Measurements from ENCODE around the gene IFNK.

Gene IFNK

DNA sequence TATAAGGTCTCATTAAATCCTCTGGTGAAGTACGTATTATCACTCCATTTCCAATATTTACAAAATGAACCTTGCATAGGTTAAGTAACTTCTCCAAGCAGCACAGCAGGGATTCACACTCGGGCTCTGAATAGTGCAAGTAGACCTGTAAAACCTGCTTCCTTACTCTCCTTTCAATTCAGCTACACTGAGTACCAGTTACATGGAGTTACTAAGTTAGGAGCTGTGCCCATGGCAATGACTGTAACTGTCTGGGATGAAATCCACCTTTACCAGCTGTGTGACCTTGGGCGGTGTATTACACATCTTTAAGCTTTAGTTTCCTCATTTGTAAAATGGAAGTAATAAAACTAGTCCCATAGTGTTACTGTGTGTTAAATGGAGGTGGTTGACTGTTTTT, 21.4 kb downstream of the IFNK start:
- in situ Hi-C loops (cut with HindIII; ENCODE audit: low pct_ligation_motif_present, low sequenced_read_pairs), result no loop called here
- Histone ChIP-seq H3K27ac (no peak overlapping the region), H3K36me3 (replicated peaks) (no peaks in the 10 kb centered on the region), H3K4me3 (ENCODE audit: low read depth, low read length) (no peak overlapping the region), H3K27me3 (replicated peaks) (no peaks in the 10 kb centered on the region)
- no peak for DNase-seq
- TF ChIP-seq, protein P1, sequence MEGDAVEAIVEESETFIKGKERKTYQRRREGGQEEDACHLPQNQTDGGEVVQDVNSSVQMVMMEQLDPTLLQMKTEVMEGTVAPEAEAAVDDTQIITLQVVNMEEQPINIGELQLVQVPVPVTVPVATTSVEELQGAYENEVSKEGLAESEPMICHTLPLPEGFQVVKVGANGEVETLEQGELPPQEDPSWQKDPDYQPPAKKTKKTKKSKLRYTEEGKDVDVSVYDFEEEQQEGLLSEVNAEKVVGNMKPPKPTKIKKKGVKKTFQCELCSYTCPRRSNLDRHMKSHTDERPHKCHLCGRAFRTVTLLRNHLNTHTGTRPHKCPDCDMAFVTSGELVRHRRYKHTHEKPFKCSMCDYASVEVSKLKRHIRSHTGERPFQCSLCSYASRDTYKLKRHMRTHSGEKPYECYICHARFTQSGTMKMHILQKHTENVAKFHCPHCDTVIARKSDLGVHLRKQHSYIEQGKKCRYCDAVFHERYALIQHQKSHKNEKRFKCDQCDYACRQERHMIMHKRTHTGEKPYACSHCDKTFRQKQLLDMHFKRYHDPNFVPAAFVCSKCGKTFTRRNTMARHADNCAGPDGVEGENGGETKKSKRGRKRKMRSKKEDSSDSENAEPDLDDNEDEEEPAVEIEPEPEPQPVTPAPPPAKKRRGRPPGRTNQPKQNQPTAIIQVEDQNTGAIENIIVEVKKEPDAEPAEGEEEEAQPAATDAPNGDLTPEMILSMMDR (IDR thresholded peaks at IDR 0.05; ENCODE audit: low read depth, low read length, missing control alignments), result no peak

DNA sequence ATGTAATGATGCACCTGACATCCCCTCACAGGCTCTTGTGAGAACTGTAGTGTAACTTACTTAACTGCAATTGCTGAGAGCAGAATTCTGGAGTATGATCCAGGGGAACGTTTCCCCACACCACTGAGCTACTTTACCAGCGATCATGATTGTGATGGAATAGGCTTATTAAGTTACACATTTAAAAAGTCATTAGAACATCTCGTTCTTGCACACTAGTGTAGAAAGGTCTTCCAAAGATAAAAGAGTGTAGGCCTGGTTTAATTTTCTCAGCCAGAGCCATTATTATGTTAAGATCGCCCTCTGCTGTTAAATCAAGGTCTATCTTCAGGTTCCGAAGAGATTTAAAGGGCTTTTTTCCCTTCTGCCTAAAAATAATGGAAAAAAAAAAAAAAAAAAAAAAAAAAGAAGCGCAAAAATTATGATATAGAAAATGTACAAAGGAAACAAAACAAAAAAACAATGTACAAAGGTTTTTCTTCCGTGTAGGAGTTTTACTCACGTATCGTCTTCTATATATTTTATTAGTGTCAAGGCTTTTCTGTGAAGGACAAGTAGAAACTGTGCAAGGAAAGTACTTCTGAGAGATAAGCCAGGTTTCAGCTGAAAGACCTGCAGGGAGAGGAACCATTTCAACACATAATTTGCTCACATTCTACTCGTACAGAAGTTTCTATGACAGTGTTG, 24.1 kb downstream of the IFNK start:
- Histone ChIP-seq H3K36me3 (replicated peaks) (no peaks in the 10 kb centered on the region), H3K27ac (no peak overlapping the region), H3K4me3 (ENCODE audit: low read depth, low read length) (no peak overlapping the region), H3K27me3 (replicated peaks) (no peaks in the 10 kb centered on the region)
- DNase-seq, result no peak
- in situ Hi-C loops (cut with HindIII; ENCODE audit: low pct_ligation_motif_present, low sequenced_read_pairs), result no loop called here
- TF ChIP-seq, protein P1 (IDR thresholded peaks at IDR 0.05; ENCODE audit: low read depth, low read length, missing control alignments), result peak; percentile 39

DNA sequence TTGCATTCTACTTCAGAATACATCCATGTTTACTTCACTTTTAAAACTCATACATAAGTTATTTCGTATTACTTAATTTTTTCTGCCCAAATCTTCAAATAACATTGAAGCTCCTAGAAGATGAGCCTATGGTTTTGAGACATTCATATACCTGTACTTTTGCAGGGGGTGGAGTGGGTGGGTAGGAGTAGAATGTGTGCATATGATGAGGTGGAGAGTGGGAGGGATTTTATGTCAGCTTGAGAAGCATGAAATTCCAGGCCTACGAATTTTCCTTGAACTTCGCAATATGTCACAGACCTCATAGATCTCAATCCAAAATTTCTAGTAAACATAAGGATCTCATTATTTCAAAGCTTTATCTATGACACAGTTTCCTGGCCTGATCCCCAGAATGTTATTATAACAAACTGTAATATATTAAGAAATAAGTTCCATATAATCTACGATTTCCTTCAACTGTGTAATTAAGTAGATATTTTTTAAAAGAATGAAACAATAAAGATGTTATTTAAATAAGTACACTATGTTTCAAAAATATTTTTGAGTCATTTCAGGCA, 25.2 kb downstream of the IFNK start:
- in situ Hi-C loops (cut with HindIII; ENCODE audit: low pct_ligation_motif_present, low sequenced_read_pairs), result no loop called here
- Histone ChIP-seq H3K4me3 (ENCODE audit: low read depth, low read length) (no peak overlapping the region), H3K27me3 (replicated peaks) (no peaks in the 10 kb centered on the region), H3K27ac (no peak overlapping the region), H3K36me3 (replicated peaks) (no peaks in the 10 kb centered on the region)
- DNase-seq, result no peak
- TF ChIP-seq, protein P1 (IDR thresholded peaks at IDR 0.05; ENCODE audit: low read depth, low read length, missing control alignments), result no peak

DNA sequence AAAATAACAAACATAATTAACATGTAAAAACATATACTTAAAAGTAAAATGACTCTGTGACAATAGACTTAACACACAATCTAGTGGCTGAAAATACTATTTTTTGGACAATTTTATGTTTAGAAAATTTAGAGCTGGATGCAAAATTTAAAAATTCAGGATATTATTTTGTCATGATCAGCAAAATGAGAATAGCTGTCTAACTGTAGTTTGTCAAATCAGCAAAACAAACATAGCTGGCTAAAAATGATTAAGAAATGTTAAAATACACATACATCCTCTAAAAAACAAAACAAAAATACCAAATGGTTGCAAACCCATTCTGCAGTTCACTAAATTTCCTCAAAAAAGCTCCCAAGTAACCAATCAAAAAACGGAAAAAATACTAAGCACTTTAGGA, 30.6 kb downstream of the IFNK start:
- H3K4me3 ChIP-seq (ENCODE audit: low read depth, low read length), result no peak overlapping the region
- no peak for DNase-seq
- H3K36me3 ChIP-seq (replicated peaks), result no peaks in the 10 kb centered on the region
- TF ChIP-seq, protein P1 (IDR thresholded peaks at IDR 0.05; ENCODE audit: low read depth, low read length, missing control alignments), result no peak
- H3K27ac ChIP-seq, result no peak overlapping the region
- H3K27me3 ChIP-seq (replicated peaks), result no peaks in the 10 kb centered on the region
- in situ Hi-C loops (cut with HindIII; ENCODE audit: low pct_ligation_motif_present, low sequenced_read_pairs), result no loop called here

DNA sequence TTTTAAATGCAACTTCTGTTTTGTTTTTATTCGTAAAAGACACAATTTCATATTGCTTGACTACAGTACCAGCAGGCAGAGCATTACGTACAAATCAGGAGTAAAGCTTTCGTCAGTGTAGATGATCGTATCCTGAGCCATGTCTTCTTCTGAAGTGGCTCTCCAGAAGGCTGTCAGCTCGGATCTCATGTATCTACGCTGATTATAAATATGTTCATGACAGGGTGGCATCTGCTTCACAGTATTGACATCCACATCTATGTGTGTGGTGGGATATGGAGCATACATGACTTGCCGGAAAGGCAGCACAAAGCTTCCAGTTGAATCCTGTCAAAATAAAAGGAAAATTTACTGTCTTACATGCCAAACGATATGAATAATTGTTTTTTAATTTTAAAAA, 32.4 kb downstream of the IFNK start:
- Histone ChIP-seq H3K27me3 (replicated peaks) (no peaks in the 10 kb centered on the region), H3K36me3 (replicated peaks) (no peaks in the 10 kb centered on the region), H3K27ac (no peak overlapping the region), H3K4me3 (ENCODE audit: low read depth, low read length) (no peak overlapping the region)
- TF ChIP-seq, protein P1 (IDR thresholded peaks at IDR 0.05; ENCODE audit: low read depth, low read length, missing control alignments), result no peak
- no peak for DNase-seq
- in situ Hi-C loops (cut with HindIII; ENCODE audit: low pct_ligation_motif_present, low sequenced_read_pairs), result no loop called here

DNA sequence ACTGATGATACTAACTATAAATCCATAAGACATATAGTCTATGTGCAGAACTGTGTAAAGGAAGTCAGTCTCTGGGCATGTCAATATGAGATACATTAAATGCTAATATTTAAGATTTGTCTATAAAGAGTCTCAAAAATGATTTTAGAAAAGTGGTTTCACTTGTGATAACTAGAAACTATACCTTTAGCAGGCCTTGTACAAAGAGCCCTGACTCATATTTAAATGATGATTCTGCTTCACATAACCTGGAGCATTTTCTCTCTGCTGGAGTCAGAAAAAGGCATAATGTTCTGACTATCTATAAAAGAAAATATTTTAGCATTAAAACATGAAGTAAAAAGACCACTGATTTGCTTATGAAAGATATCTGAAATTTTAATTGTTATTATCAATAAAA, 34.2 kb downstream of the IFNK start:
- in situ Hi-C loops (cut with HindIII; ENCODE audit: low pct_ligation_motif_present, low sequenced_read_pairs), result no loop called here
- Histone ChIP-seq H3K4me3 (ENCODE audit: low read depth, low read length) (no peak overlapping the region), H3K27me3 (replicated peaks) (no peaks in the 10 kb centered on the region), H3K27ac (no peak overlapping the region), H3K36me3 (replicated peaks) (no peaks in the 10 kb centered on the region)
- TF ChIP-seq, protein P1 (IDR thresholded peaks at IDR 0.05; ENCODE audit: low read depth, low read length, missing control alignments), result no peak
- no peak for DNase-seq
